ENCODE data around the gene FMNL2.

DNA sequence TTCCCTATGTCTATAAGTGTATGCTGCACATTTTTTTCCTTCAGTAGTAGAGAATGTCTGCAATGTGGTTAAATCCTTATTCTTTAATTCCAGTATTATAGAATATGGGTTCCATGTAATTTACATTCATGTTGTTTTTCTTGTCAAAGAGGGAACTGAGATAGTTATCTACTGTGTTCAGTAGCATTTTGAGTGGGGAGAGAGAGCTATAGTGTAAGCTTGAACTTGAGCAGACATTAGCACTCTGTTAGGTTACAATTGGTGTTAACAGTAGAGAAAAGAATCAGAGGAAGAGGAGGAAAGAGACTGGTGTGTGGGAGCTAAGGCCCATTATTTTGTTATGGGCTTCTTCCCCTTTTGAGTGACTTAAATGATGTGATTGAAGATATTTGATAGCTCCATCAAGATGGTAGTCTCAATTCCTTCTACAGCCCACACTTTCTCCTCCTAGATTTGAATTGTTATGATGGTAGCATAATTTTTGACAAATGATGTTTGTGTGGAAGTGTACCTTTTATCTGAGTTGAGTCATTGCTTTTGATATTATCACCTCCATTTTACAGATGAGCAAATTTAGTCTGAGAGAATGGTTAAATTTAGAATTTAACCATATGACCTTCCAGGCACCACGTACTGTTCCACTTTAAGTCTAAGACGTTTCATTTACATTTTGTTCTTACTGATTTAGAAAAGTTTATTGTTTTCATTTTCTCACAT is 71.3 kb downstream of the FMNL2 start:
- TF ChIP-seq POLR2A (IDR thresholded peaks at IDR 0.05; ENCODE audit: low read depth, low read length) (no peak), POLR2AphosphoS5 (IDR thresholded peaks at IDR 0.05; ENCODE audit: low read depth, low read length) (no peak)
